OCI-LY1 (cell line): Measurements from ENCODE around the gene NDUFB11.

ENCODE experiments used
- EZH2 ChIP-seq: fragments of 200-600 bp; sonication (generic), shearing (Covaris generic); IDR thresholded peaks from 2 replicates; pipeline ENCODE4 v1.8.0; 2017; ENCODE audit warnings: borderline replicate concordance, mixed run types, mild to moderate bottlenecking, antibody characterized with exemption, low read length, moderate library complexity, mixed read lengths
- TF ChIP-seq, protein P1 (sequence below): fragments of 200-600 bp; sonication (generic), shearing (Covaris generic); IDR thresholded peaks from 2 replicates; pipeline ENCODE4 v1.5.1; 2017; ENCODE audit warnings: mild to moderate bottlenecking, antibody characterized with exemption, low read length, moderate library complexity, mixed read lengths

DNA sequence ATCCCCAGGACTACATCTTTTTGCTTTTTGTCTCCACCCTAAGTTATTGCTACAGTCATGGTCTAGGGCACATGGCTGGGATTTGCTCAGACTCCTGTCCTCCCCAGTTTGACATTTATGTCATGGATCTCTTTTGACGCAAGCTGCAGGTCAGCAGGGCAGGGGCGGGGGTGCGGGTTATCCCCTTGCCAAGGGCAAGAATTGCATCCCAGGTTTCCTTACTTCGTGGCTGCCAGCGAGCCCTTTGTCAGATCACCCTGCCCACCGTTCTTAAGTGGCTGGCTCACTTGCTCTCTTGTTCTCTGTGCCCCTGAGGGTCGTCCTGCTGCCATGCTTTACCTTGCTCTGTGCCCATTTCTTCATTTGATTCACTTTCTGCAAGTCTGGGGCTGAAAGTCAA is 28.0 kb upstream of the NDUFB11 start:
- TF ChIP-seq, protein P1, sequence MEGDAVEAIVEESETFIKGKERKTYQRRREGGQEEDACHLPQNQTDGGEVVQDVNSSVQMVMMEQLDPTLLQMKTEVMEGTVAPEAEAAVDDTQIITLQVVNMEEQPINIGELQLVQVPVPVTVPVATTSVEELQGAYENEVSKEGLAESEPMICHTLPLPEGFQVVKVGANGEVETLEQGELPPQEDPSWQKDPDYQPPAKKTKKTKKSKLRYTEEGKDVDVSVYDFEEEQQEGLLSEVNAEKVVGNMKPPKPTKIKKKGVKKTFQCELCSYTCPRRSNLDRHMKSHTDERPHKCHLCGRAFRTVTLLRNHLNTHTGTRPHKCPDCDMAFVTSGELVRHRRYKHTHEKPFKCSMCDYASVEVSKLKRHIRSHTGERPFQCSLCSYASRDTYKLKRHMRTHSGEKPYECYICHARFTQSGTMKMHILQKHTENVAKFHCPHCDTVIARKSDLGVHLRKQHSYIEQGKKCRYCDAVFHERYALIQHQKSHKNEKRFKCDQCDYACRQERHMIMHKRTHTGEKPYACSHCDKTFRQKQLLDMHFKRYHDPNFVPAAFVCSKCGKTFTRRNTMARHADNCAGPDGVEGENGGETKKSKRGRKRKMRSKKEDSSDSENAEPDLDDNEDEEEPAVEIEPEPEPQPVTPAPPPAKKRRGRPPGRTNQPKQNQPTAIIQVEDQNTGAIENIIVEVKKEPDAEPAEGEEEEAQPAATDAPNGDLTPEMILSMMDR = no peak
- TF ChIP-seq EZH2 = no peak
